K562 (cell line): ENCODE measurements around the gene APOBEC3C. TPM values are rescaled to one million over a fixed set of nuclear protein-coding genes. Genes with fewer than 3 reads are reported as not detected.

ENCODE experiments used
- ATF1 ChIP-seq, 2 experiments: fragments of 450-650 bp in 1 of 2; IDR thresholded peaks; 2 replicates each; pipeline ENCODE4 v1.6.1; 2016; ENCODE audit warnings: missing compliant biosample characterization in 1 of 2, missing genetic modification characterization in 1 of 2
- BACH1 ChIP-seq: fragments of 200-800 bp; sonication (Bioruptor generic); IDR thresholded peaks from 2 replicates; pipeline ENCODE4 v1.6.1; 2016; ENCODE audit warnings: missing genetic modification characterization, missing compliant biosample characterization
- ELF2 ChIP-seq: fragments of 250-450 bp; sonication (Bioruptor Pico); IDR thresholded peaks from 2 replicates; pipeline ENCODE4 v1.5.0; 2021; ENCODE audit warnings: mild to moderate bottlenecking
- ETV6 ChIP-seq, 3 experiments: fragments of 150-350 bp in 1 of 3; sonication (generic) in 1 of 3; formaldehyde crosslinking in 1 of 3; IDR thresholded peaks; 2 replicates each; pipeline versions ENCODE4 v1.6.1 to v1.8.0; 2014 to 2022; ENCODE audit warnings: borderline replicate concordance in 2 of 3, low read depth in 2 of 3, antibody characterized with exemption in 1 of 3, low read length in 1 of 3, mild to moderate bottlenecking in 1 of 3, missing genetic modification reagents in 1 of 3
- GABPB2 ChIP-seq: fragments of 250-450 bp; sonication (Bioruptor Pico); conservative IDR thresholded peaks from 2 replicates; pipeline ENCODE4 v1.5.1; 2021; ENCODE audit warnings: mild to moderate bottlenecking
- GATAD2A ChIP-seq: fragments of 450-650 bp; IDR thresholded peaks from 2 replicates; pipeline ENCODE4 v1.6.1; 2017
- GTF2E2 ChIP-seq: fragments of 200-800 bp; sonication (Bioruptor generic); IDR thresholded peaks from 2 replicates; pipeline ENCODE4 v1.6.1; 2016; ENCODE audit warnings: missing genetic modification characterization, missing compliant biosample characterization
- HNRNPK ChIP-seq: fragments of 200-400 bp; formaldehyde crosslinking; IDR thresholded peaks from one replicate; pipeline ENCODE4 v1.6.1; 2018; ENCODE audit warnings: mild to moderate bottlenecking, low read depth, low read length; ENCODE audit not compliant: poor library complexity, severe bottlenecking
- IFI16 ChIP-seq: fragments of 250-450 bp; sonication (Bioruptor Pico); IDR thresholded peaks from 2 replicates; pipeline ENCODE4 v2.1.2; 2022; ENCODE audit warnings: mild to moderate bottlenecking, inconsistent platforms
- KAT7 ChIP-seq: sonication (generic); formaldehyde crosslinking; IDR thresholded peaks from 2 replicates; pipeline ENCODE4 v1.8.0; 2022; ENCODE audit warnings: missing genetic modification reagents, mild to moderate bottlenecking, borderline replicate concordance
- KDM4B ChIP-seq, 2 experiments: fragments of 450-650 bp in 1 of 2; sonication (generic) in 1 of 2; IDR thresholded peaks; 2 replicates each; pipeline ENCODE4 v1.6.1; 2016 to 2017; ENCODE audit warnings: borderline replicate concordance in 2 of 2, antibody characterized with exemption in 1 of 2, low read depth in 1 of 2, mild to moderate bottlenecking in 1 of 2
- MEIS2 ChIP-seq: fragments of 450-650 bp; IDR thresholded peaks from 2 replicates; pipeline ENCODE4 v1.6.1; 2014; ENCODE audit warnings: mild to moderate bottlenecking; ENCODE audit not compliant: partially characterized antibody
- NONO ChIP-seq, 2 experiments: fragments of 200-400 bp in 1 of 2; fragments of 450-650 bp in 1 of 2; formaldehyde crosslinking in 1 of 2; IDR thresholded peaks; 2 replicates each; pipeline ENCODE4 v1.6.1; 2017; ENCODE audit warnings: low read depth in 2 of 2, mild to moderate bottlenecking in 2 of 2, moderate library complexity in 2 of 2, low read length in 1 of 2
- NR2C2 ChIP-seq, 2 experiments: fragments of 200-800 bp in 1 of 2; sonication (Bioruptor generic) in 1 of 2; sonication (generic) in 1 of 2; formaldehyde crosslinking in 1 of 2; IDR thresholded peaks; 2 replicates each; pipeline versions ENCODE4 v1.6.1 to v1.8.0; 2016 to 2022; ENCODE audit warnings: mild to moderate bottlenecking in 1 of 2, missing compliant biosample characterization in 1 of 2, missing genetic modification characterization in 1 of 2, missing genetic modification reagents in 1 of 2
- RNF219 ChIP-seq: fragments of 250-450 bp; sonication (Bioruptor Pico); IDR thresholded peaks from 2 replicates; pipeline ENCODE4 v1.5.0; 2022; ENCODE audit warnings: mild to moderate bottlenecking
- SMAD1 ChIP-seq: fragments of 150-350 bp; IDR thresholded peaks from 2 replicates; pipeline ENCODE4 v1.6.1; 2014; ENCODE audit warnings: low read length, low read depth; ENCODE audit not compliant: partially characterized antibody
- SMARCA5 ChIP-seq: fragments of 450-650 bp; IDR thresholded peaks from 2 replicates; pipeline ENCODE4 v1.6.1; 2016
- SP2 ChIP-seq: IDR thresholded peaks from 2 replicates; pipeline ENCODE4 v1.6.1; 2011; ENCODE audit warnings: mild to moderate bottlenecking, low read depth, low read length, moderate library complexity; ENCODE audit not compliant: poor library complexity, severe bottlenecking; ENCODE audit errors: extremely low read depth
- TEAD4 ChIP-seq, 2 experiments: sonication (generic) in 1 of 2; formaldehyde crosslinking in 1 of 2; IDR thresholded peaks; 2 replicates each; pipeline versions ENCODE4 v1.6.1 to v1.8.0; 2012 to 2022; ENCODE audit warnings: borderline replicate concordance in 1 of 2, inconsistent platforms in 1 of 2, low read length in 1 of 2, mild to moderate bottlenecking in 1 of 2, missing genetic modification reagents in 1 of 2
- ZBTB1 ChIP-seq: sonication (generic); formaldehyde crosslinking; IDR thresholded peaks from 2 replicates; pipeline ENCODE4 v1.8.1; 2023; ENCODE audit warnings: missing genetic modification reagents, low read depth, mild to moderate bottlenecking, borderline replicate concordance
- ZNF232 ChIP-seq: sonication (generic); formaldehyde crosslinking; IDR thresholded peaks from 2 replicates; pipeline ENCODE4 v1.8.0; 2022; ENCODE audit warnings: mild to moderate bottlenecking, missing genetic modification reagents
- ZNF274 ChIP-seq: IDR thresholded peaks from 2 replicates; pipeline ENCODE4 v1.6.1; 2011; ENCODE audit warnings: low read depth, mild to moderate bottlenecking, low read length, moderate library complexity, borderline replicate concordance
- polyA plus RNA-seq, 8 experiments: library from polyadenylated mRNA; depleted of rRNA in 4 of 8; stranded (reverse) in 5 of 8; unstranded in 3 of 8; fragments of >200 nt; fragmentation: Nextera tagmentation in 2 of 8; fragmentation: Illumina TruSeq in 1 of 8; extraction: Ambion mirVana in 2 of 8; extraction: Trizol in 1 of 8; gene quantifications; 2 replicates each; pipeline versions ENCODE4 v1.2.1 to v1.2.3, GENCODE V29; 2011 to 2014; ENCODE audit warnings: inconsistent platforms in 1 of 8, missing spikeins in 1 of 8
- total RNA-seq, 7 experiments: library from RNA; depleted of rRNA in 6 of 7; stranded (reverse); fragments of >200 nt in 6 of 7; fragmentation: Illumina TruSeq in 2 of 7; extraction: Trizol in 2 of 7; gene quantifications; 2 replicates each; pipeline versions ENCODE4 v1.2.1 to v1.2.3, GENCODE V29; 2011 to 2021; ENCODE audit warnings: low replicate concordance in 1 of 7
- TF ChIP-seq, protein P1 (sequence below): fragments of 450-650 bp; IDR thresholded peaks from 2 replicates; pipeline ENCODE4 v1.6.1; 2014; ENCODE audit warnings: low read depth, mild to moderate bottlenecking, moderate library complexity, borderline replicate concordance

APOBEC3C gene
- total and polyA plus RNA-seq, 9 of the 15 experiments (the other 6 are each of a cell fraction or from before 2014, with no cell fraction given) = 12.4 to 285 (median 55.5) TPM

- TF ChIP-seq ZBTB1 (no peak), HNRNPK (no peak), GATAD2A (no peak), RNF219 (no peak), NONO (IDR thresholded peaks at IDR 0.05; ENCODE audit: low read depth in 2 of 2, low read length in 1 of 2) (no peak), ELF2 (CRISPR knock-in tag) (no peak), NR2C2 (CRISPR knock-in tag; IDR thresholded peaks at IDR 0.05) (no peak), NR2C2 (tag; IDR thresholded peaks at IDR 0.05) (no peak), TEAD4 (IDR thresholded peaks at IDR 0.05; ENCODE audit: low read length) (no peak), TEAD4 (CRISPR knock-in tag; IDR thresholded peaks at IDR 0.05; ENCODE audit: borderline replicate concordance) (no peak), GABPB2 (CRISPR knock-in tag) (no peak), SMAD1 (no peak), ETV6 (IDR thresholded peaks at IDR 0.05; ENCODE audit: borderline replicate concordance in 1 of 2, low read depth in 2 of 2, low read length in 1 of 2) (no peak), ETV6 (CRISPR knock-in tag; IDR thresholded peaks at IDR 0.05; ENCODE audit: borderline replicate concordance) (no peak), ZNF274 (no peak), BACH1 (tag) (no peak), SMARCA5 (no peak), MEIS2 (peak; percentile 80), GTF2E2 (tag) (no peak), SP2 (no peak), ZNF232 (CRISPR knock-in tag) (no peak), KAT7 (CRISPR knock-in tag) (no peak), ATF1 (CRISPR knock-in tag; IDR thresholded peaks at IDR 0.05) (no peak), ATF1 (tag; IDR thresholded peaks at IDR 0.05) (peak; percentile 37; the same call in 1 of the 2 replicates), KDM4B (IDR thresholded peaks at IDR 0.05; ENCODE audit: borderline replicate concordance in 2 of 2, low read depth in 1 of 2) (no peak), IFI16 (CRISPR knock-in tag) (no peak)
- TF ChIP-seq, protein P1, sequence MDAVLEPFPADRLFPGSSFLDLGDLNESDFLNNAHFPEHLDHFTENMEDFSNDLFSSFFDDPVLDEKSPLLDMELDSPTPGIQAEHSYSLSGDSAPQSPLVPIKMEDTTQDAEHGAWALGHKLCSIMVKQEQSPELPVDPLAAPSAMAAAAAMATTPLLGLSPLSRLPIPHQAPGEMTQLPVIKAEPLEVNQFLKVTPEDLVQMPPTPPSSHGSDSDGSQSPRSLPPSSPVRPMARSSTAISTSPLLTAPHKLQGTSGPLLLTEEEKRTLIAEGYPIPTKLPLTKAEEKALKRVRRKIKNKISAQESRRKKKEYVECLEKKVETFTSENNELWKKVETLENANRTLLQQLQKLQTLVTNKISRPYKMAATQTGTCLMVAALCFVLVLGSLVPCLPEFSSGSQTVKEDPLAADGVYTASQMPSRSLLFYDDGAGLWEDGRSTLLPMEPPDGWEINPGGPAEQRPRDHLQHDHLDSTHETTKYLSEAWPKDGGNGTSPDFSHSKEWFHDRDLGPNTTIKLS = no peak
These were observed 1.2 kb upstream of the APOBEC3C start (continued) for GRCh38 chr22:39012533-39013511.
